HG03378 (cell line): Measurements from ENCODE around the gene RIPK4.
"Not testable (repeated sequence)": the region's sequence is repeated elsewhere in the genome, so short reads cannot be mapped to it uniquely, and the experiment has no call there.

Experiments
- ATAC-seq: cut with Tn5 transposase; IDR thresholded peaks from one replicate; pipeline ENCODE4 v1.9.1; 2021; ENCODE audit warnings: mild to moderate bottlenecking, moderate library complexity; ENCODE audit not compliant: unreplicated experiment

Gene RIPK4

GRCh38 chr21:41741253-41742072, 25.4 kb downstream of the RIPK4 start:
- no peak for ATAC-seq

DNA sequence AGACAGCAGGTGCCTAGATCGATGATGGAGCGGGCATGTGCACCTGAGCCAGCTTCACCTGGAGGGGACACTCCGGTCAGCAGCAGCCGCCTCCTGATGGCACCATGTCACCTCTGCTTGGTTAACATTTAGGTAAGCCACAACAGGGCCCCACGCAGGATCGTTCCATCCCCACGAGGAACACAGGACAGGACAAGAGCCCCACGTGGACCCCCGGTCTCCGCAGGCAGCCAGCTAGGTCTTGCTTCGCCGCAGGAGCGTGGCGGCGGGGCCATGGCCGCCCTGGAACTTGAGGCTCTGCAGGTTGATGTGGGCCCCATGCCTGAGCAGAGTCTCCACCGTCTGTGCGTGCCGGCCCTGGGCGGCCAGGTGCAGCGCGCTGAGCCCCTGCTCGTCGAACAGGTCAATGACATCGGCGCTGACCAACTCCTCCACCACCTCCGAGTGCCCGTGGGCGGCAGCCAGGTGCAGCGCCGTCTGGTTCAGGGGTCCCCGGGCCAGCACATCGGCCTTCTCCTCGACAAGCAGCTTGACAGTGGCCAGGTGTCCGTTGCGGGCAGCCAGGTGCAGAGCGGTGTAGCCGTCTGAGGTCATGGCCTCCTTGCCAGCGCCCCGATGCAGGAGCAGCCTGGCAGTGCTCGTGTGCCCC, 26.1 kb downstream of the RIPK4 start:
- ATAC-seq: no peak

GRCh38 chr21:41739936-41740335, 26.9 kb downstream of the RIPK4 start:
- no peak for ATAC-seq

DNA sequence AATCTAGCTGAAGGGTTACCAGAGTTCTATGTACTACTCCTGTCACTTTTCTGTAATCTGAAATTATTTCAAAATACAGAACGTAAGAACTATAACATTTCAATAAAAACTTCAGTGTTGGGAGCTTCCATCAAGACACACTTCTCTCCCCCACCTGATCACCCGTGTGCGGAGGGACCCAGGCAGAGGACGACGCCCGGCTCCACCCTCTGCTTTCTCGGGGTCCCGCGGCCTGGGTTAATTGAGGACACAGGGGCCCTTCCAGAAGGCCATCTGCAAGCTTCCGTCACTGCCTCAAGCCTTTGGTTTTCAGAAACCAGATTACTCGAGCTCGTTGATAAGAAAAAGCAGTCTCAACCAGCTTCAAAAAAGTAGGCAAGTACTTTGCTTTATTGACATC, 27.8 kb downstream of the RIPK4 start:
- ATAC-seq: no peak

GRCh38 chr21:41737651-41738324, 29.1 kb downstream of the RIPK4 start:
- ATAC-seq: no peak

DNA sequence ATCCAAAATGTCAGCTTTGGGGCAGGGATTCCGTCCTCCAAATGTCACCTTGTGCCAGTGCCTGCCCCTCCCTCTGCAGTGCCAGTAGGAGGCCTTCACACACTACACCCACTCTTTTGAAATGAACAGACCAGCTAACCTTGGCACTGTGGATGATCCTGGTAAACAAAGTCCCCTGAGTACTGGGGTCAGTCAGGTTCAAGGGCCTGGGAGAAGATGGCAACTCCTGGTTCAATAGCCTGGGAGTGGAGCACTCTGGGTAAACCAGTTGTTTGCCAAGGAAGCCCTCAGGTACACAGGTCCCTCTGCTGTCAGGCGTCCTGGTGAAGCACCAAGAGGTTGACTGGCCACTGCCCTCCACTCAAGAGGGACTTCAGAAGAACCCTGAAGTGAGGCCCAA, 30.4 kb downstream of the RIPK4 start:
- no peak for ATAC-seq

GRCh38 chr21:41733951-41734689, 32.7 kb downstream of the RIPK4 start:
- ATAC-seq: no peak

- no peak for ATAC-seq
Measured at GRCh38 chr21:41731081-41731480, 35.8 kb downstream of the RIPK4 start.

GRCh38 chr21:41730367-41730765, 36.5 kb downstream of the RIPK4 start:
- ATAC-seq: no peak

DNA sequence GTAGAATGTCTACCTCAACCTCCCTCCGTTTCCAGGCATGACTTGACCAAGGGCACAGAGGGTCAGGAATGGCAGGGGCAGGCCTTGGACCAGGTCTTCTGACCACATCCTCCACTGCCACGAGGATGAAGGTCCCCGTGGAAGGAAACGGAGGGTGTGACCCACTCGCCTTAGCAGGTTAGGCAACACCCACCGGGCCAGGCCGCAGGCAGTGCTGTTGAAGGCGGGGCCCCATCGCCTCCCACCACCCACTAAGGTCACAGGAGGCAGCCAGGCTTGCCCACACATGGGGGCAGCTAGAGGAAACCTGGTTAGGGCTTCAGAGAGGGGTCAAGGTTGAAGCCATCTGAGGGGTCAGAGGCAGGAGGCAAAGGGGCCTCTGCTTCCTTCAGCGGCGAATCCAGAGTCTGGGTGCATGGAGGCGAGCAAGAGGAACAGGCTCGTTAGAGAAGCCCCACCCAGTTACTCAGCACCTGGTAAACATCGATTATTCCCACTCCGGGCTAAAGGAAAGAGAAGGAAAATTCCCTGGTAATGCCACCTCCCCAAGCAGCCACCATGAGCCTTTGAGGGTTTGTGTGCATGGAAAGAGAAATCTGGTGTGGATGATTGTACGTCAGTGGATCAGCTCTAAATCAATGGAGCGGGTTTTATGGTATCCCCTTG, 37.0 kb downstream of the RIPK4 start:
- ATAC-seq: no peak

DNA sequence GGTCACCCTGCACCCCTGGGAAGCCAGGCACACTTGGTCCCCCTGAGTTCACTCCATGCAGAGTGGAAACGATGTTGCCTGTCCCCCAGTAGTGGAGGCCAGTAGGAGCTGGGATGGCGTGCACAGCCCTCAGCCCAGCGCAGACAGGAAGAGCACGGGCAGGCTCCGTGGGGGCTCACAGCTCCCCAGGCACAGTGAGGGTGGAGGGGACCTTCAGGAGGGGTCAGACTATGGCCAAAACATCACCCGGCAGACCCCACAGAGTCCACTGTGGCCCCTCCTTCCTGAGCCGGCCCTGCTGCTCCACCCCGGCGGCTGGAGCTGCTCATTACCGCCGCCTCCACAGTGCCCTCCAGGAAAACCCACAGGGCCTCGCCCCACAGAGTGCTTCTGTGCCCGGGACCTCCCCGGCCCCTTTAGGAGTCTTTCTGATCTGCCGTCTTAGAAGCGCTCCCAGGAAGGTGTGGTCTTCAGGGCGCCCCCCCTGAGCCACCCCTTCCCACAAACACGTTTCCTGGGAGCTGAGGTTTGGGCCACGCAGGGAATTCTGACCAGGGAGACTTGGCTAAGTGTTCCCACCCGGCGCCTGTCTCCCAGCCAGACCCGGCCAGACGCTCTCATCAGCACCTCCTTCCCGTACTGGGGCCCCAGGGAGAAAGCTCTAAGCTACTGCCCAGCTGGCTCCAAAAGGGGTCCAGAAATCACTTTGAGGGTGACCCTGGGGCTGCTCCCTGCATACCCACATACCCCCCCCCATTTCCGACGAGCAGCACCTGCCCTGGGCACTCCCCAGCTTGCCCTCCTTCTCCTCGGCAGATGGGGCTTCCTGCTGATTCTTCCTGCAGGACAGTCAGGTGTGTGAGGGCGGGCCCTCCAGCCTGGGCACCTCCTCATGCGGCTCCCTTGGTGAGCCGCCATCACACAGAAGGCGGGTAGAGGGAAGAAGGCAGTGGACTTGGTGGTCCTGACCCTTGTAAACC, 38.8 kb downstream of the RIPK4 start:
- ATAC-seq: no peak

- no peak for ATAC-seq
Measured at GRCh38 chr21:41726970-41727783, 39.7 kb downstream of the RIPK4 start.

DNA sequence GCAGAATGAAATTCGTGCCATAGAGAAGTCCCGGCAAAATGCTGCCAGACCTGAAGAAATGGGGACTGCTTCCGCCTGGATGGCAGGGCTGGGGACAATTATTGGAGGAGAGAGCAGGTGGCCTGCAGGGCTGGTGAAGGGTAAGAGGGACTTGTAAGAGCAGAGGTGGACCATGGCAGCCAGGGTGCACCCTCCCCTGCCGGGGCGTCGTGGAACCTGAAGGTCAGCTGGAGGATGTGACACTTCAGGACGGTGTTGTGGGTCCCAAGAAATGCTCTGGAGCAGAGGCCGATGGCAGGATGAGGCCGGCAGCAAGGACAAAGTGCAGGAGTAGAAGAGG, 40.3 kb downstream of the RIPK4 start:
- no peak for ATAC-seq

DNA sequence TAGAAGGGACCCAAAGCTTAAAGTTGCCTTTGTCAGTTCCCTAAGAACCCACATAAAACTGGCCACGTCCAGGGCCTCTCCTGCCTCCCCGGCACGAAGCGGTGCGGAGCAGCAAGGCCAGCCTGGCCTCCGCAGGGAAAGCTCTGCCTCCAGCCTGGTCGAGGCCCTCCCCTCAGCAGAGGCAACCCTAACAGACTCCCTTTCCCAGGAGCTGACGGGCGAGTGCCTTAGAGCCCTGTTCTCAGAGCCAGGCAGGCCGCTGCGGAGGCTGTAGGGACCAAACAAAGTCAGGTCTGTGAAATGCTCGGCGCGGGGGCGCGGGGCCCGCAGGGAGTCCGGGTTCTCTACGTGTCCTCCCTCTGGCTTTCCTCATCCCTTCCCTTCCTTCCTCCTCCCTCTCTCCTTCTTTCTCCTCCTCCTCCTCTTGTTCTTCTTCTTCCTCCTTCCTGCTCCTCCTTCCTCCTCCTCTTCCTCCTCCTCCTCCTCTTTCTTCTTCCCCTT, 40.7 kb downstream of the RIPK4 start:
- ATAC-seq: no peak

DNA sequence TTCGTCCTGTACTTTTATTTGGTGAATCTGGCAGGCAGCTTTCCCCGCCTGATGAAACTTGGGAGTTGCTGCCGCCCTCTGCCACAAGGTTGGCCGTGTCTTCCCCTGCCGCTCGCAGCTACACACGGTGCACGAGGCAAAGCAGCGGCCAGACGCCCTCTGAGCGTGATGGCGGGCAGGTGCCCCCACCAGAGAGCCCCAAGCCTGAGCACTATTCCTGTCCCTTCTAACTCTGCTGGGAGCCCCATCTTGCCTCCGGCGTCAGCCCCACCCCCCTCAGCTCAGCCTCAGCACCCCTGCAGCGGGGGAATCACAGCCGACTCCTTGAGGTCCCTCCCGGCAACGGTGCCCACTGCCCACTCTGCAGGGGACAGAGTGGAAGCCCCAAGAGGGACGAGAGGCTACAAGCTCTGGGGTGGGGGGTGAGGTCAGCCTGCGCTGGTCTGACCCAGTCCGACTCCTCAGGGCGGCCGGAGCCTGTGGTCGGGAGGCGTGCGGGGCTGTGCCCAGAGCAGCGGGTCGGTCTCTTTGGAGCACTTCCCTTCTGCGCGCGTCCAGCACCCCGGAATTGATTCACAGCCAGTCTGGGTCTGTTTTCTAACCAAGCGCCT, 41.3 kb downstream of the RIPK4 start:
- ATAC-seq: no peak

- not testable (repeated sequence) for ATAC-seq
Measured at GRCh38 chr21:41723835-41724234, 43.0 kb downstream of the RIPK4 start.

DNA sequence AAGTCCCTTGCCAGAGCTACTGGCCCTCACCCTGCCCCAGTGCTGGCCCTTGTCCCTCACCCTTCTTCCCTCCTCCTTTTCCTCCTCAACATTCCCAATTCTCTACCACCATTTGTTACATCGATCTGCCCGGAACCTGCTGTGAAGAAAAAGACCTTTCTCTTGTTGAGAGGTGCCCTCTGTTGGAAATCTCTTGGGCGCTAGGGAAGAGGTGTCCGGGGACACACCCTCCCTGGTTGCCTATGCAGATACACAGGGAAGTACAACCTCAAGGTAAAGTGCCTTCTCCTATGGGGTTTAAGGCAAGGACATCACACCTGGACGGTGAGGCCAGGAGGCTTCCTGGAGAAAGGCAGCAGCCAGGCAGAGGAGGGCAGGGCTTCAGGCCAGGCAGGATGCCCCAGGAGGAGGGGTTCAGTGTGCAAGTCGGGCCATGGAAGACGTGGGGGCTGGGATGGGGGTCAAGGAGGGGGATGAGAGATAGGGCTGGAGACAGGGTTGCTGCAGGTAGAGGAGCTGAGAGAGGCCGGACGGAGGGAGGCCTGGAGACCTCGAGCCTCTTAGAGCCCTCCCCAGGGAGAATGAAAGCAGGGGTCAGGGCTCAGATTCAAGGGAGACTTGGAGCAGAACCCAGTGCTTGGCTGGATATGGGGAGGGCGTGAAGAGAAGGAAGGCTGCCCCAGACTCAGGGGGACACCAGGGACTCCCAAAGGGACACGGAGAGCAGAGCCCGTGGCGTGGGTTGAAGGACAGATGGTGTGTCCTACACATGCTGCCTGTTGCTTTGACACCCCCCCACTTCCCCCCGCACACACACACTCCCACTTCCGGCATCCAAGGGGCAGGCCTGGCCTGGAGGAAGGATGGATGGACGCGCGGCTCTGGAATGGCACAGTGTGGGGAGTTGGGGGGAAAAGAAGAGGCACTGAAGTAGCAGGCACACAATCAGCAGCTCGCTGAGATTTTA, 44.5 kb downstream of the RIPK4 start:
- ATAC-seq: no peak
